Transverse colon (tissue), 4 donors: ENCODE data around the gene GIGYF1. TPM values are rescaled to one million over a fixed set of nuclear protein-coding genes. Genes with fewer than 3 reads are reported as not detected.

Experiments
- DNase-seq: peaks from one replicate; pipeline ENCODE4 v3.0.0-alpha.2; 2019
- H3K27ac ChIP-seq, 4 donors: fragments of 200-600 bp; sonication (generic); 2 replicates each; pipeline ENCODE4 v1.5.1; 2016 to 2018; ENCODE audit warnings: inconsistent platforms in 4 of 4
- H3K27me3 ChIP-seq: fragments of 200-600 bp; sonication (generic); 2 replicates; pipeline ENCODE4 v1.5.1; 2017; ENCODE audit warnings: inconsistent platforms
- H3K36me3 ChIP-seq, 4 donors: fragments of 200-600 bp; sonication (generic); 2 replicates each; pipeline ENCODE4 v1.5.1; 2017 to 2019; ENCODE audit warnings: inconsistent platforms in 4 of 4
- H3K4me1 ChIP-seq, 4 donors: fragments of 200-600 bp; sonication (generic); 2 replicates each; pipeline ENCODE4 v1.5.1; 2017 to 2020; ENCODE audit warnings: inconsistent platforms in 4 of 4
- H3K4me3 ChIP-seq, 4 donors: fragments of 200-600 bp; sonication (generic); 1 replicate in 1 of 4; 2 replicates in 3 of 4; pipeline versions ENCODE4 v1.5.1 to v1.6.1; 2017 to 2019; ENCODE audit warnings: inconsistent platforms in 4 of 4
- H3K9me3 ChIP-seq, 2 donors: fragments of 200-600 bp; sonication (generic); 2 replicates each; pipeline ENCODE4 v1.5.1; 2017 to 2019; ENCODE audit warnings: inconsistent platforms in 2 of 2
- CTCF ChIP-seq, 5 experiments: fragments of 200-600 bp in 3 of 5; fragments of 450-650 bp in 2 of 5; sonication (generic) in 3 of 5; IDR thresholded peaks; 1 replicate in 2 of 5; 2 replicates in 3 of 5; pipeline ENCODE4 v1.5.1; 2016 to 2017; ENCODE audit warnings: antibody characterized with exemption in 5 of 5, inconsistent platforms in 3 of 5, mild to moderate bottlenecking in 2 of 5, moderate library complexity in 1 of 5
- EP300 ChIP-seq: sonication (generic); formaldehyde crosslinking; IDR thresholded peaks from one replicate; pipeline ENCODE4 v1.6.1; 2017; ENCODE audit warnings: antibody characterized with exemption, low read depth
- POLR2A ChIP-seq: fragments of 450-650 bp; IDR thresholded peaks from one replicate; pipeline ENCODE4 v1.6.1; 2016; ENCODE audit warnings: antibody characterized with exemption, mild to moderate bottlenecking, moderate library complexity
- POLR2AphosphoS5 ChIP-seq, 3 donors: sonication (generic); formaldehyde crosslinking; IDR thresholded peaks; one replicate each; pipeline ENCODE4 v1.6.1; 2016; ENCODE audit warnings: antibody characterized with exemption in 3 of 3
- WGBS, 2 donors: methylation state at CpG; one replicate each; pipeline ENCODE4 v1.1.5; 2018; ENCODE audit warnings: low coverage in 1 of 2; 5-methylcytosine and 5-hydroxymethylcytosine counted together
- in situ Hi-C, 4 donors: fragments of 200-750 bp; cut with MboI; loops; one replicate each; pipeline versions ENCODE4 v1.15.0 to v1.15.1; 2017; ENCODE audit warnings: low sequenced_read_pairs in 3 of 4, low pct_ligation_motif_present in 1 of 4, low pct_unique_long_range_greater_than_20kb in 1 of 4
- intact Hi-C: fragments of 100-400 bp; cut with DNase I; formaldehyde crosslinking; loops from one replicate; pipeline ENCODE4 v1.15.1; 2023; ENCODE audit warnings: low total_unique reads
- total RNA-seq, 4 donors: library from RNA; depleted of rRNA; stranded (reverse); fragments of >200 nt; gene quantifications; one replicate each; pipeline ENCODE4 v1.1.0, GENCODE V29; 2016

The GIGYF1 gene
- total RNA-seq, 4 donors from 2014 or later, result 25.4 to 104 (median 51.8) TPM

- no peaks in the 10 kb centered on the region for H3K36me3 ChIP-seq
- no peak within 1 kb of the TSS for H3K4me3 ChIP-seq
- DNase-seq, result no peak
- H3K4me1 ChIP-seq, result no peaks in the 10 kb centered on the region
- WGBS, 2 donors, result 48% methylated on average over 10 of the region's 10 CpGs; no CpG with 5 or more reads in 1 of the 2 donors
- in situ Hi-C loops (no loop called here), intact Hi-C loops (no loop called here)
- H3K27me3 ChIP-seq, result peaks cover 25% of the 10 kb centered on the region
- TF ChIP-seq EP300 (no peak), CTCF (IDR thresholded peaks at IDR 0.05) (no peak), POLR2A (no peak), POLR2AphosphoS5 (IDR thresholded peaks at IDR 0.05) (no peak)
- H3K9me3 ChIP-seq, result no peaks in the 10 kb centered on the region
- no peak within 1 kb of the TSS for H3K27ac ChIP-seq
Observed at GRCh38 chr7:100641463-100641859, 52.6 kb downstream of the GIGYF1 start, which contains the start of gene TFR2. Gene TFR2 (minus strand): TSS chr7:100641552. CDS start chr7:100641509, 43 bp downstream.

- no peaks in the 10 kb centered on the region for H3K4me1 ChIP-seq
- no peak overlapping the region for H3K27ac ChIP-seq
- DNase-seq, result no peak
- no peaks in the 10 kb centered on the region for H3K9me3 ChIP-seq
- H3K36me3 ChIP-seq, result no peaks in the 10 kb centered on the region
- H3K27me3 ChIP-seq, result peaks cover 21% of the 10 kb centered on the region
- in situ Hi-C loops (no loop called here), intact Hi-C loops (no loop called here)
- H3K4me3 ChIP-seq, result no peak overlapping the region
- TF ChIP-seq POLR2A (no peak), CTCF (IDR thresholded peaks at IDR 0.05) (no peak), EP300 (no peak)
- WGBS, 2 donors, result 40 to 73% methylated on average over 2 to 22 of the region's 24 CpGs
Observed at GRCh38 chr7:100640517-100641440, 53.3 kb downstream of the GIGYF1 start.

DNA sequence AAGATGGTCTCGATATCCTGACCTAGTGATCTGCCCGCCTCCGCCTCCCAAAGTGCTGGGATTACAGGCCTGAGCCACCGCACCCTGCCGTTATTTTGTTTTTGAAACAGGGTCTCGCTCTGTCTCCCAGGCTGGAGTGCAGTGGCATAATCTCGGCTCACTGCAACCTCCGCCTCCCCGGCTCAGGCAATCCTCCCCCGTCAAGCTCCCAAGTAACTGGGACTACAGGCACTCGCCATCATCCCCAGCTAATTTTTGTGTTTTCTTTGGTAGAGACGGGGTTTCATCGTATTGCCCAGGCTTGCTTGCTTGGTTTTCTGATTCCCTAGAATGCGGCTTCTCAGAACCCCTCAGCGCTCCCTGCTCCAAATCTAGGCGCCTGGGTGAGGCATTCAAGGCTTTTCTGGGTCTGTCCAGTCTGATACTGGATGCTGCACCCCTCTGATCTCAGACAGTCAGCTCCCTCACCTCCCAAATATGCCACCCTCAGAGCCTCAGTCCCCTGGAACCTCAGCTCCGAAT is 54.0 kb downstream of the GIGYF1 start:
- in situ Hi-C loops (no loop called here), intact Hi-C loops (no loop called here)
- H3K27me3 ChIP-seq, result peaks cover 21% of the 10 kb centered on the region

More for the DNA sequence above, 54.0 kb downstream of the GIGYF1 start:
- no peak for TF ChIP-seq POLR2AphosphoS5 (IDR thresholded peaks at IDR 0.05)
- no peak for TF ChIP-seq POLR2A
- TF ChIP-seq EP300, result no peak
- TF ChIP-seq CTCF (IDR thresholded peaks at IDR 0.05), result no peak
- no peak for DNase-seq
- no peaks in the 10 kb centered on the region for H3K9me3 ChIP-seq
- H3K4me1 ChIP-seq, result no peaks in the 10 kb centered on the region
- 86% methylated on average over 17 of the region's 17 CpGs; no CpG with 5 or more reads in 1 of the 2 donors for WGBS, 2 donors
- H3K36me3 ChIP-seq, result no peaks in the 10 kb centered on the region
- no peak overlapping the region for H3K4me3 ChIP-seq
- no peak overlapping the region for H3K27ac ChIP-seq
